Measurements from ENCODE around the gene MPP2. TPM values are rescaled to one million over a fixed set of nuclear protein-coding genes. Genes with fewer than 3 reads are reported as not detected.

Gene MPP2
- total RNA-seq, 4 donors from 2014 or later, result 0.65 to 4.2 (median 2.2) TPM

DNA sequence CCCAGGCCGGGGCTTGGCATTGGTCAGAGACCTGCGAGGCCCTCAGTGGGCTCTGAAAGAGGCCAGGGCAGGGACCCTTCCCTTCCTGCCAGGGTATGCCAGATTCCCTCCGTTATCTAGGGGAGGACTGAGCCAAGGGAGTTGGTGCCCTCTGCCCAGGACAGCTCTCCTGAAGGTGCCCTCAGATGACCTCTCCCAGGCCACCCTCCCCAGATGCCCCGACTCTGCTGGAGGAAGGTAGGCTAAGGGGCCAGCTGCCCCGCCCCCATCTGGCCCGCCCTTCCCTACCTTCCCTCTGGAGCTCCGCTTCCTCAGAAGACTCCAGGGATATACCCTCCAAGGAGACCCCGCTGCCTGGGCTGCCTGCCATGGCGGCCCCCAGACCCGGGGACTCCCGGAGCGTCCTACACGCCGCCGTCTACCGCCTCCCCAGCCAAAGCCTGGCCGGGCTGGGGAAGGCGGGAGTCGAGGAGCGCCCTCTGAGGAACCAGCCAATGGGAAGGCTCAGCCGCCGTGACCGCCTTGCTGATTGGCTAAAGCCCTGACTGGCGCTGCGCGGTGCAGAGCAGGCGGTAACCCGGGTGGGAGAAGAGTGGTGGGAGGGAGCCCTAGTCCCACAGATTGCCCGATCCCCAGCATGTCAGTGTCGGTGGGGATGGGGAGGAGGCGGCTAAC, 7.0 kb downstream of the MPP2 start:
- TF ChIP-seq, protein P1, sequence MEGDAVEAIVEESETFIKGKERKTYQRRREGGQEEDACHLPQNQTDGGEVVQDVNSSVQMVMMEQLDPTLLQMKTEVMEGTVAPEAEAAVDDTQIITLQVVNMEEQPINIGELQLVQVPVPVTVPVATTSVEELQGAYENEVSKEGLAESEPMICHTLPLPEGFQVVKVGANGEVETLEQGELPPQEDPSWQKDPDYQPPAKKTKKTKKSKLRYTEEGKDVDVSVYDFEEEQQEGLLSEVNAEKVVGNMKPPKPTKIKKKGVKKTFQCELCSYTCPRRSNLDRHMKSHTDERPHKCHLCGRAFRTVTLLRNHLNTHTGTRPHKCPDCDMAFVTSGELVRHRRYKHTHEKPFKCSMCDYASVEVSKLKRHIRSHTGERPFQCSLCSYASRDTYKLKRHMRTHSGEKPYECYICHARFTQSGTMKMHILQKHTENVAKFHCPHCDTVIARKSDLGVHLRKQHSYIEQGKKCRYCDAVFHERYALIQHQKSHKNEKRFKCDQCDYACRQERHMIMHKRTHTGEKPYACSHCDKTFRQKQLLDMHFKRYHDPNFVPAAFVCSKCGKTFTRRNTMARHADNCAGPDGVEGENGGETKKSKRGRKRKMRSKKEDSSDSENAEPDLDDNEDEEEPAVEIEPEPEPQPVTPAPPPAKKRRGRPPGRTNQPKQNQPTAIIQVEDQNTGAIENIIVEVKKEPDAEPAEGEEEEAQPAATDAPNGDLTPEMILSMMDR (IDR thresholded peaks at IDR 0.05; ENCODE audit: low read depth), result no peak

DNA sequence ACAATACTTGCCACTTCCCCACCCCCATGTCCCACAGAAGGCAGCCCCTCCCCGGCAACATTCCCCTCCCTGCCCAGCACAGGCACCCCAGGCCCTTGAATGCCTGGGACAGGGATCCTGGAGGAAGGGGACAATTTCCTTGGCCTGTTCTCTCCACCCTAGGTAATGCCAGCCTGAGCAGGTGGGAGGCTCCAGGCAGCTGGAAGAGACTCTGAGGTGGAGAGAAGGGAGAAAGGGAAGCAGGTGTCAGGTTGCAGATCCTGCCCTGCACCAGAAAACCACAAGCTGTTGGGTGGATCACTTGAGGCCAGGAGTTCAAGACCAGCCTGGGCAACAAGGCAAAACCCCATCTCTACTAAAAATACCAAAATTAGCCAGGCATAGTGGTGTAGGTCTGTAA, 8.9 kb downstream of the MPP2 start:
- TF ChIP-seq, protein P1 (IDR thresholded peaks at IDR 0.05; ENCODE audit: low read depth), result no peak

DNA sequence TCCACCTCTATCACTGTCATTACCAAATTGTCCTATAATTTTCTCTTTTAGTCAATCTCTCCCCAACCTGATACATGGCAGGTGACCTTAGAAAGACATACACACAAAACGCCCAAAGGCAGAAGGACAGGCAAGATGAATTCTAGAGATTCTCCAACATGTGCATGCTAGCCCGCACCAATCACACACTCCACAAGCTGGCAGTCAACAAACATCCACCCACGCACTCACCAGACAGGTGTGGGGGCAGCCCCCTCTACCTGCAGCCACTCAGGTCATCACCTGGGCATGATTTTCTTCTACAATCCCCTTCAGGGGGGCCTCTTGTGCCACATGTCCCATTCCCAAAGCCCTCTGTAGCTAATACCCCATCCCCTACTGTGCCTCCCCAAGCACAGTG, 9.5 kb downstream of the MPP2 start:
- TF ChIP-seq, protein P1 (IDR thresholded peaks at IDR 0.05; ENCODE audit: low read depth), result no peak

DNA sequence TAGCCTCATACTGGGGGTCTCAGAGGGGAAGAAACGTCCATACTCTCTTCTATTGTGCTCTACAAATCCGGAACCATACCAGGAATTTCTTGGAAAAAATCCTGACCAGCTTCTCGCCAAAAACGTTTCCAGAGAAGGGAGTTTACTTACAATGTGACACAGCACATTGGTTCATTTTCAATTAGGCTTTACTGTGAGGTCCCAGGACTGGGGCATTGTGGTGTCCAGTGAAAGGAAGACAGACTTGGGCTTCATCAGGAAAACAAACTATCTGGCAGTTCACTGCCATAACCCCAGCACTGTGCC, 14.7 kb downstream of the MPP2 start:
- TF ChIP-seq, protein P1 (IDR thresholded peaks at IDR 0.05; ENCODE audit: low read depth), result no peak

DNA sequence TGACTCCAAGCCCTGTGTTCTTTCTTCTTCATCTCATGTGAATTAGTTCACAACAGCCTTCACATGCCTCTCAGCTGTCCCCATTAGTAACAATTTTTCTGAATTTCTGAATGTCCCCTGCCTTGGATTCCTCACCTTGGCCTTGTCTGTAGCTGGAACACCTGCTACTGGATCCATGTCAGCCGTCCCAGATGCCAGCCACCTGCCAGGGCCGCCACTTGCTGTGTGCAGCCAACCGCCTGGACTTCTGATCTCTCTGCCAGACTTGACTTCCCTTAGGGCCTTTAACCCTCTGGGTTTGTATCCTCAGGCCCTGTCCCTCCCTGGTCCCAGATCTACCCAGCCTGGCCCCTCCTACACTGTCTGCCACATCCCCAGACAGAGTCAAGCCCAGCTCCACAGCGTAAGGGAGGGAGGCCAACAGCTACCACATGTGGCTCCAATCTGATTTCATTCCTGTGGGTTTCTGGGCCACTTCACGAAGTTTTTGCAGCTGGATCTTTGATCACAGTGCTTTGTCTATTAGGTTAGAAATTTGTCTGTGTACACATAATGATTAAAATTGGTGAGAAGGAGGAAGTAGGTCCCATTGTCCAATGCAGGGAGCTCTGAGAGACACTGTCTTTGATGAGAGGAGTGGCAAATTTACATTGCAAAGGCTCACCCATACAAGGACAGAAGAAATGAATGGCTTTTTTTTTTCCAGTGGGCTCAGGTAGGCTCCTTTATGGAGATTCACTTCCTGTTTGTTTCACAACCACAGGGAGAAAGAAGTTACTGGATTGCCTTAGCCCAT, 15.3 kb downstream of the MPP2 start:
- TF ChIP-seq, protein P1 (IDR thresholded peaks at IDR 0.05; ENCODE audit: low read depth), result no peak

DNA sequence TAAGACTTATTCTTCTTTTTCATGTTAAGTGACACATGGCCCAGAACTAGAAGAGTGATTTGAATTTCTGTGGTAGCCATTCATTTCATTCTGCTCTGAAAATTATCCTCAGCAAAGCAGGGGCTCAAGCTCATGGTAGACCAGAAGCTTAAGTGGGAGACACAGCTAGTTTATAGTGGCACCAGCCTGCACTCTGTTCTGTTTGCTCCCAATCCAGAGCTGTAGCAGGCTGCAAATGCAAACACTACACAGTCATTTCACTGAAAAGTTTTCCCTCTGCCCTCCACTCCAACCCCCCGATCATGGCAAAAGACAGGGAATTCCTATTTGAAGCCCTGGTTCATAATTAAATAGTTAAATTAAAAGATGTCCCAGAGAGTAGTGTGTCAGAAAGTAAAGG, 17.1 kb downstream of the MPP2 start:
- TF ChIP-seq, protein P1 (IDR thresholded peaks at IDR 0.05; ENCODE audit: low read depth), result no peak

DNA sequence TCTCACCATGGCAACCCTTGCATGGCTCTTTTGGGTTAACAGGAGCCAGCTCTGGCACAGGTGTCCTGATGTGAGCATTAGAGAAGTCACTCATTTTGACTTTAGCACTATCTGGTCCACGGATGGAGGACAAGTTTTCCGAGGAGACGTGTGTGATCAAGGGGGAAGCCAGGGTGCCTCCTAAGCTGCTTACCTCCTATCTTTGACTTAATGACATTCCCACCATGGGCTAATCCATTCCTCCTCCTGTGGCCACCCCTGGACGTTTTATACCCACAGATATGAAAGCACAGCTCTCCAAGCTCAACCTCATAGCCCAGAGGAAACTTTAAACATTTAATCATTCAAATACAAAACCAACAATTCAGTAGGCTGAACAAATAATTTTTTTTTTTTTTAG, 18.8 kb downstream of the MPP2 start:
- TF ChIP-seq, protein P1 (IDR thresholded peaks at IDR 0.05; ENCODE audit: low read depth), result no peak
